ENCODE results near the gene URGCP. TPM values are rescaled to one million over a fixed set of nuclear protein-coding genes. Genes with fewer than 3 reads are reported as not detected.

URGCP gene
- total RNA-seq, 4 donors from 2014 or later, result 33.2 to 51.6 (median 41.0) TPM

DNA sequence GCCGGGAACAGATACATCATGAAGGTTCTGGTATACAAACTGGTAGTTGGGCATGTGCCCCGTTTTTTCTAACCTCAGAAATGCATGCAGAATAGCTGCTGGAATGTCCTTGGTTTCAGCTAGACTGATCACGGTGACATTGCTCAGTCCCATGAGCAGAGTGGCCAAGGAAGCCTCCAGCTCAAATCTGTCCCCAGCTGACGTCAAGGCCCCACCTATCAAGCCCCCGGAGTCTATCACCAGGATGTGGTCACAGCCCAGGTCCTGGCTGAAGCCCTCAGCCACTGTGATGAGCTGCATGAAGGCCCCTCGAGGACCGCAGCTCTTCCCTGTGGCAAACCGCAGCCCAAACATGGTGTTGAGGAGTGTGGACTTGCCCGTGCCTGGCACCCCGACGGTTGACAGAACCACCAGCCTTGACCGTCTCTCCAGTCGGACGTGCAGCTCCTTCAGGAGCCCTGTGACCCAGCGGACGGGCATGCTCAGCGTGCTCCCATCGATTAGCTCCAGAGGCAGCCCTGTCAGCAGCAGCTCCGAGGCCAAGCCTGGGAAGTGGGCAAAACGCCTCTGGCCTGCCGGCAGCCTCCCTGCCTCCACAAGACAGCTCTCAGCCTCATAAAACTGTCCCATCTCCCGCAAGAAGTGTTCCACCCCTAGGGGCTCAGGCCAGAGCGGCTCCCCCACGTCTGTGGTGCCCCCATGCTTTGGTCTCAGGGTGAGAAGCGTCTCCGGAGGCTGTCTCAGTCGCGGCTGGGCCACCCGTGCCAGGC is 29.2 kb downstream of the URGCP start:
- Histone ChIP-seq H3K9me3 (no peaks in the 10 kb centered on the region), H3K4me3 (replicated peaks in 1 of 3) (no peak overlapping the region), H3K36me3 (peaks cover 49 to 56% of the 10 kb centered on the region in 2 donors), H3K27ac (no peak overlapping the region), H3K27me3 (no peaks in the 10 kb centered on the region), H3K4me1 (peaks cover 0 to 5% of the 10 kb centered on the region in 2 donors)
- WGBS, 2 donors, result 89 to 97% methylated on average over 11 to 26 of the region's 29 CpGs
- TF ChIP-seq, protein P1, sequence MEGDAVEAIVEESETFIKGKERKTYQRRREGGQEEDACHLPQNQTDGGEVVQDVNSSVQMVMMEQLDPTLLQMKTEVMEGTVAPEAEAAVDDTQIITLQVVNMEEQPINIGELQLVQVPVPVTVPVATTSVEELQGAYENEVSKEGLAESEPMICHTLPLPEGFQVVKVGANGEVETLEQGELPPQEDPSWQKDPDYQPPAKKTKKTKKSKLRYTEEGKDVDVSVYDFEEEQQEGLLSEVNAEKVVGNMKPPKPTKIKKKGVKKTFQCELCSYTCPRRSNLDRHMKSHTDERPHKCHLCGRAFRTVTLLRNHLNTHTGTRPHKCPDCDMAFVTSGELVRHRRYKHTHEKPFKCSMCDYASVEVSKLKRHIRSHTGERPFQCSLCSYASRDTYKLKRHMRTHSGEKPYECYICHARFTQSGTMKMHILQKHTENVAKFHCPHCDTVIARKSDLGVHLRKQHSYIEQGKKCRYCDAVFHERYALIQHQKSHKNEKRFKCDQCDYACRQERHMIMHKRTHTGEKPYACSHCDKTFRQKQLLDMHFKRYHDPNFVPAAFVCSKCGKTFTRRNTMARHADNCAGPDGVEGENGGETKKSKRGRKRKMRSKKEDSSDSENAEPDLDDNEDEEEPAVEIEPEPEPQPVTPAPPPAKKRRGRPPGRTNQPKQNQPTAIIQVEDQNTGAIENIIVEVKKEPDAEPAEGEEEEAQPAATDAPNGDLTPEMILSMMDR (IDR thresholded peaks at IDR 0.05), result no peak
- intact Hi-C loops (cut with DNase I), result no loop called here
- no peak for DNase-seq

DNA sequence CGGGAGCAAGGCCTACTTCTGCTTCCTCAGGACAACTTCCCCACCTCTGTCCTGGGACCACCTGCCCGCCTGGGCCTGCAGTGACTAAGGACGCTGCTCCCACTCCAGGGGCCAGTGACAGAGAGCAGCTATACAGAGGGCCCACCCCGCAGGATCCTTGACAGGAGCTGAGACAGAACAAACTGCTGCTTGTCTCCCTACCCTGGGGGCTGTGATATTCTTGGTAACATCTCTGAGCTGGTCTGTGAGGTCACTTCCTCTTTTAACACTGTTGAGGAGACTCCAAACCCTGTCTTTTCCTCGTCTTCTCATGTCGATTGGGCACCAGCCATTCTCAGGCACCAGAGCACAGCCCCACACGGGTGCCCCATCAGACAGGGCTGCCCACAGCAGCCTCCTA is 30.2 kb downstream of the URGCP start:
- H3K27me3 ChIP-seq, result no peaks in the 10 kb centered on the region
- TF ChIP-seq POLR2A (IDR thresholded peaks at IDR 0.05), result no peak
- TF ChIP-seq, protein P1 (IDR thresholded peaks at IDR 0.05), result no peak
- peaks cover 0 to 7% of the 10 kb centered on the region in 2 donors for H3K4me1 ChIP-seq
- H3K27ac ChIP-seq, result no peak overlapping the region
- intact Hi-C loops (cut with DNase I), result no loop called here
- no peaks in the 10 kb centered on the region for H3K9me3 ChIP-seq
- no peak for DNase-seq
- WGBS, 2 donors, result 84 to 86% methylated on average over 7 of the region's 7 CpGs
- H3K36me3 ChIP-seq, result peaks cover 49 to 54% of the 10 kb centered on the region in 2 donors
- H3K4me3 ChIP-seq (replicated peaks in 1 of 3), result no peak overlapping the region

DNA sequence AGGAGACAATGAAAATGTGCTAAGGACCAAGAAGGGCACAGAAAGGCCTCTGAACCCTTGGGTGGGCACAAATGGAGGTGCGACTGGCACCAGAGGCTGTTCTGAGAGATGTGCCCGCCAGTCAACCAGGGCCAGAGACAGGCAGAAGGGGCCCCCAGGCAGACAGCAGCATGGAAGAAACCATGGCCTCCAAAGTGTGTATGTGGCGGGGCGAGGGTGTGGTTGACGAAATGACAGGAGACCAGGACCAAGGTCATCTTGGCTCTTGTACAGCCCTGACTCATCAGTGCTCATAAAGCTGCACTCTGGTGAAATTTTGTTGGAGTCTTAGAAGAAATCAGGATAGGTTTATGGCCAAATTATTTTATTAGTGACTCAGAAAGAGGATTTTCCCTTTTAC is 33.1 kb downstream of the URGCP start:
- Histone ChIP-seq H3K4me3 (replicated peaks in 1 of 3) (no peak overlapping the region), H3K36me3 (peaks cover 24 to 32% of the 10 kb centered on the region in 2 donors), H3K9me3 (no peaks in the 10 kb centered on the region), H3K27ac (peak overlapping the region in 2 of 3 donors; percentile 13 to 40), H3K27me3 (no peaks in the 10 kb centered on the region), H3K4me1 (peaks cover 5 to 18% of the 10 kb centered on the region in 2 donors)
- no peak for TF ChIP-seq POLR2A (IDR thresholded peaks at IDR 0.05)
- TF ChIP-seq, protein P1 (IDR thresholded peaks at IDR 0.05), result no peak
- 95% methylated on average over 5 of the region's 5 CpGs for WGBS, 2 donors
- no peak for DNase-seq
- intact Hi-C loops (cut with DNase I), result no loop called here

DNA sequence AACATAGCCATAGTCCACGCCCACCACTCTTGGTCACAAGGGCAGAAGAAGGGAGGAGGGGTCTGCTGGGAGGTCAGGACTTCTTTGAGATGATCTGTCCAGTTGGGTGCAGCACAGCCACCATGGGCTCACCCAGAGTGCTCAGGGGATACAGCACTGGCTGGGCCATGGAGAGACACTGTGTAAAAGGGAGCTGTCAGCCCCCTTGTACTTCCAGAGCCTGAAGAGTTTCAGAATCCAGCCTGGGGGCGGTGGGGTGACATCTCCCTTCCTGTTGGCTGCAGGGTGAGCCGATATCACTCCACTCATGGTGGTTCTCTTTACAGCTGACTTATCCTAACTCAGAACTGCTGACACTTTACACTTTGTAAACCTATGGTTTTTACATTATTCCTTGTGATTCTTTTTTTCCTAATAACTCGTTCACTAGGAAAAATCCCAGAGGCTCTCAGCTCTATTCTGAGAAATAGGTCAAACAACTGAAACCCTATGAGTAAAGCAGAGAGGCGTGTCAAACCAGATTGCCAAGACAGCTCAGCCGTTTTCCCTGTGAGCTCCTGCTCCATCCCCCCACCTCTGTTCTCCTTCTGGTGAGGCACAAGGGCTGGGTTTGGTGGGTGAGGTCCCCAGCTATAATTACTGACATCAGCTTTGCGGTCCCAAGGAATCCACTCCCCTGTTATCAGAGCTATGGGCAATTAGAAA is 33.8 kb downstream of the URGCP start:
- peak overlapping the region in 2 of 3 donors; percentile 14 to 40 for H3K27ac ChIP-seq
- intact Hi-C loops (cut with DNase I), result no loop called here
- peak in 1 of 2 donors; percentile 18 for DNase-seq
- WGBS, 2 donors, result 47 to 49% methylated on average over 6 to 7 of the region's 7 CpGs
- peaks cover 6 to 21% of the 10 kb centered on the region in 2 donors for H3K4me1 ChIP-seq
- TF ChIP-seq, protein P1 (IDR thresholded peaks at IDR 0.05), result no peak
- TF ChIP-seq POLR2A (IDR thresholded peaks at IDR 0.05), result no peak
- H3K4me3 ChIP-seq (replicated peaks in 1 of 3), result no peak overlapping the region
- peaks cover 17 to 24% of the 10 kb centered on the region in 2 donors for H3K36me3 ChIP-seq
- H3K9me3 ChIP-seq, result no peaks in the 10 kb centered on the region
- H3K27me3 ChIP-seq, result no peaks in the 10 kb centered on the region

DNA sequence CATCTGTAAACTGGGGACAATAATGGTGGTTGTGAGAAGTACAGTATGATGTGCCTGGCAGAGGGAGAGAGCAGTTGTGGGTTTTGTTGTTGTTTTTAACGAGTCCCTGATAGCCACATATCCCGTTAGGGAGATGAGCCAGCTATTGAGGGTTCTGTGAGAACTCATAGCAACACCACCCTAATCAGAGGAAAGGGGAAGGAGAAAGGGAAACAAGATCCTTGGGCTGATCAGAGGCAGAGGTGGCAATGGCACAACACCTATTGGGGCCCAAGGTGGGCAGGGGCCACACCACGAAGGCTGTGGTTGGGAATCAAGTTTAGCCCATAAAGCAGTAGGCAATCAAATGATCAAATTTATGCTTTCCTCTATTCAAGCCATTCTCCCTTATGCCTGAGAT is 35.3 kb downstream of the URGCP start:
- Histone ChIP-seq H3K36me3 (peaks cover 12 to 22% of the 10 kb centered on the region in 2 donors), H3K9me3 (no peaks in the 10 kb centered on the region), H3K4me1 (peaks cover 6 to 21% of the 10 kb centered on the region in 2 donors), H3K4me3 (replicated peaks in 1 of 3) (no peak overlapping the region), H3K27ac (no peak overlapping the region), H3K27me3 (no peaks in the 10 kb centered on the region)
- WGBS, 2 donors, result 84 to 90% methylated on average over 3 of the region's 3 CpGs
- no peak for DNase-seq
- intact Hi-C loops (cut with DNase I), result no loop called here
- TF ChIP-seq, protein P1 (IDR thresholded peaks at IDR 0.05), result no peak
- TF ChIP-seq POLR2A (IDR thresholded peaks at IDR 0.05), result no peak

All from thyroid gland (tissue), 4 donors.